ENCODE data around the gene ZNF280A.
A peak's percentile ranks its signal among the peaks of the same experiment; 100 is the strongest.
"Not testable (repeated sequence)": the region's sequence is repeated elsewhere in the genome, so short reads cannot be mapped to it uniquely, and the experiment has no call there.

ZNF280A gene

GRCh38 chr22:22509912-22510311 lies 10.2 kb downstream of the ZNF280A start:
- DNase-seq: not testable (repeated sequence)

- DNase-seq: peak; percentile 66
Observed at GRCh38 chr22:22508274-22509176, 11.5 kb downstream of the ZNF280A start, which contains the start of gene ZNF280B. Gene ZNF280B, minus strand, starts transcription at chr22:22508742. Its CDS starts 19,344 bp downstream, at chr22:22489398.

- no peak for DNase-seq
Observed at GRCh38 chr22:22507743-22508273, 12.3 kb downstream of the ZNF280A start.

- DNase-seq: no peak
Observed at GRCh38 chr22:22506736-22507135, 13.3 kb downstream of the ZNF280A start.

- DNase-seq: no peak
Observed at GRCh38 chr22:22498267-22498666, 21.8 kb downstream of the ZNF280A start.

- DNase-seq: not testable (repeated sequence)
Observed at GRCh38 chr22:22491589-22491988, 28.5 kb downstream of the ZNF280A start.

- no peak for DNase-seq
Observed at GRCh38 chr22:22488736-22489135, 31.3 kb downstream of the ZNF280A start.

- DNase-seq: no peak
Observed at GRCh38 chr22:22487869-22488597, 32.0 kb downstream of the ZNF280A start.

GRCh38 chr22:22487059-22487458 lies 33.0 kb downstream of the ZNF280A start:
- no peak for DNase-seq

GRCh38 chr22:22486132-22486899 lies 33.8 kb downstream of the ZNF280A start:
- DNase-seq: no peak

- no peak for DNase-seq
Observed at GRCh38 chr22:22485524-22485923, 34.5 kb downstream of the ZNF280A start.

- no peak for DNase-seq
Observed at GRCh38 chr22:22484023-22484422, 36.0 kb downstream of the ZNF280A start.

- no peak for DNase-seq
Observed at GRCh38 chr22:22480940-22481339, 39.1 kb downstream of the ZNF280A start.

GRCh38 chr22:22479999-22480532 lies 40.0 kb downstream of the ZNF280A start:
- DNase-seq: no peak

- no peak for DNase-seq
Observed at GRCh38 chr22:22479116-22479515, 41.0 kb downstream of the ZNF280A start.

- no peak for DNase-seq
Observed at GRCh38 chr22:22478470-22478869, 41.6 kb downstream of the ZNF280A start.

GRCh38 chr22:22474733-22475132 lies 45.3 kb downstream of the ZNF280A start:
- DNase-seq: no peak

GRCh38 chr22:22471104-22471503 lies 49.0 kb downstream of the ZNF280A start:
- DNase-seq: not testable (repeated sequence)

- DNase-seq: no peak
Observed at GRCh38 chr22:22469527-22469926, 50.5 kb downstream of the ZNF280A start.

GRCh38 chr22:22468794-22469469 lies 51.1 kb downstream of the ZNF280A start:
- not testable (repeated sequence) for DNase-seq

GRCh38 chr22:22467112-22467511 lies 53.0 kb downstream of the ZNF280A start:
- no peak for DNase-seq

- DNase-seq: no peak
Observed at GRCh38 chr22:22465782-22466181, 54.3 kb downstream of the ZNF280A start.

All from activated T-cell treated with anti-CD3 and anti-CD28 coated beads for 4 hours (primary cell).